Superior temporal gyrus (tissue), 1 donor: ENCODE measurements around the gene NWD2.
"Not testable (repeated sequence)": the region's sequence is repeated elsewhere in the genome, so short reads cannot be mapped to it uniquely, and the experiment has no call there.

Experiments
- DNase-seq: peaks from one replicate; pipeline ENCODE4 v3.0.0-alpha.2; 2016; ENCODE audit errors: extremely low spot score

The NWD2 gene

GRCh38 chr4:37467824-37468223 is 223.3 kb downstream of the NWD2 start:
- no peak for DNase-seq

DNA sequence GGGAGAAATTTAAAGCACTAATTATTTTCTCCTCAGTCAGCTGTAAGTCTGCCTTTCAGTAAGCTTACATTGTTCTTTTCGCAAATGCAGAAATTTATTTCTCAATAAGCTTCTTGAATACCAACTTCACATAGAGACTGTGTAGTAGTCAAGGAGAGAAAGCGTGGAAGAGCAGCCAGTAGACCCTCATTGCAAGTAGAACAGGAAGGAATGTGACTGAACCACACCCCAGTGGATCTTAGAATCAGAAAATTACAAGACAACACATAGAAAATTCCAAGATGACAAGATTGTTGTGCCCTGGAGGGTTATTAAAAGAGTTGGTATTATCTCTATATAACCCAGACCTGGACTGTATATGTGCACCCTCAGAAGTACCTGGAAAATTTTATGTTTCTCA is 224.7 kb downstream of the NWD2 start:
- DNase-seq = no peak

GRCh38 chr4:37470245-37470644 is 225.7 kb downstream of the NWD2 start:
- DNase-seq = no peak

DNA sequence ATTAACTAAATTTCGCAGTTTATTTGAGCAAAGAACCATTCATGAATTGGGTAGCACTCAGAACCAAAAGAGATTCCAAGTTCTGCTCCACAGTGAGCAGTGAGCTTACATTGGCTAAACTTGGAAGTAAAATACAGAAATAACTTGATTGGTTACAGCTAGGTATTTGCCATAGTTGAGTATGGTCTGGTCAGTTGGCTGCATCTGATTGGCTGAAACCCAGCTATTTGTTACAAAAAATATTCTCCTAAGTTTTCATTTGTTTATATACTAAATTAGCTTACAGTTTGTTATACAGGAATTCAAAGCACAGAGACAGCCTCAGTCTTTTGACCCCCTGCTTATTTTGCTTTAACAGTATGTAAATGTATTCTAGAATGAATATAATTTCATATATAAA is 226.6 kb downstream of the NWD2 start:
- no peak for DNase-seq

DNA sequence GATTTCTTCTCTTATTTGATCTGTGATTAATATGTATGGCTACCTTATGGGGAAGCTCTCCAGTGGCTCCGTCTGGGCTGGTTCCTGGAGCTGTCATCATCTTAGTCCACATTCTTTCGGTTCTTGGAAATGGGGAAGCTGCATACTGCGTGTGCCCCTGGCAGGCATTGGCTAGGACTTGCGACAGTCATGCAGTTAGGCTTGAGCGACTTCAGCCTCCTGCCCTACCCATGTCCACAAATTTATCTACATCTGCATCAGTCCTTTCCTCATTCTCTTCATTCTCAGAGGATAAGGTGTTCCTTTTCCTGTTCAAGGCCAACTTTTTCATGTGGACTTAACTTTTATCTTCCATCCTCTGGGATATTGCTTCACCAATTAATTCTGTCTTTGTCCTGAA is 227.4 kb downstream of the NWD2 start:
- no peak for DNase-seq

GRCh38 chr4:37473807-37474206 is 229.3 kb downstream of the NWD2 start:
- DNase-seq = no peak

DNA sequence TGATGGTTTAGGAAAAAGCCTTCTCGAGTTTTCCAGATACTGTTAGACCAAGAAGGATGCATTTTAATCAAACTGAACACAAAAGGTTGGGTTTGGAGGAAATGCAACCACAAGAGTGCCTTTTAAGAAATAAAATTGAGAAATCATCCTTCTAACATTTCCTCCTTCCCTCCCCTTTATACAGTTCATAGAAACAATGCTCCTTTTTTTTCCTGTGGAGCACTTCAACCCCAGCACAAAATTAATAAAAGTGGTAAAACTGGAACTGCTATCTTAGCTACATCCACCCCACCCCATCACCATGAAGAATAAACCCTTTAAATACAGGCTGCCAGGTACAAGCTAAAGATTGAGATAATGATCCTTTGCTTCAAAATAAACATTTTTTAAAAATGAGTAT is 230.5 kb downstream of the NWD2 start:
- no peak for DNase-seq

DNA sequence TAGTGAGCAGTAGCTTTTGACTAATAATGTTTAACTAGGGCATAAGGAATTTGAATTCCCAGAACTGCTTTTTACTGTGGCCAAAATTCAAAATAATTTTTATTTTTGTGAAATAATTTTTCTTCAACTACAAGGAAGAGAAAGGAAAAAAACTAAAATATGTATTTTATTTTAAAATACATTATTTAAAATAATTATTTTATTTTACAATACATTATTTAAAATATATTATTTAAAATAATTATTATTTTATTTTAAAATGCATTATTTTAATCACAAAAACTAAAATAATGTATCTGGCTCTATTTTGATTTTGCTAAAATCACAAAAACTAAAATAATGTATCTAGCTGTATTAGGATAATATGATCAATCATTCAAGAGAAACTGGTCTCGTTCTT is 231.2 kb downstream of the NWD2 start:
- DNase-seq = no peak

DNA sequence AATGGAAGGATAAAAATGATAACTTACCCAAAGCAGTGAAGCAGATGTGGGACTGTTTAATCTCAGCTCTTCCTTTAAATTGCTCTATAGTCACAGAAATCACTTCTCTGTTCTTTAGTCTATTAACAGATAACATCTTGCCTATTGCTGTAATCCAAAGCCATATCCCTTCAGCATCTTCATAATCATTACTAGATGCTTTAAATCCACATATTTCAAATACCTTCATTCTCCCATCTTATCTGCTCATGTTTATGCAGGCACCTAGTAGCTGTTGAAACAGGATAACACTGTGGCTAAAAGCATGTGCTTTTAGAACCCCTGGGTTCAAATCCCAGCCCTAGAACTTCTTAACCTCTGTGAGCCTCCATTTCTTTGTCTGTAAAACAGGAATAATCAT is 231.7 kb downstream of the NWD2 start:
- no peak for DNase-seq

GRCh38 chr4:37476691-37477090 is 232.1 kb downstream of the NWD2 start:
- DNase-seq = no peak

DNA sequence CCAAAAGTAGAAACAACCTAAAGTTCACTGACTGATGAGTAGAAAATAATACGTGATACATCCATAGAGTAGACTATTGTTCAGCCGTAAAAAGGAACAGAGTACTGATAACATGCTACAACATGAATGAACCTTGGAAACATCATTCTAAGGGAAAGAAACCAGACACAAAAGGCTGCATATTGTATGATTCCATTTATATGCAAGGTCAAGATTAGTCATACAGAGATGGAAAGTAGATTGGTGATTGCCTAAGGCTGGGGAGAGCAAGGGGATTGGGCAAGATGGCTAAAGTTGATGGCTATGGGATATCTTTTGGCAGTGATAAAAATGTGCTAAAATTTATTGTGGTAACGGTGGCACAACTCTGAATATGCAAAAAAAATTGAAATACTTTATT is 232.6 kb downstream of the NWD2 start:
- DNase-seq = no peak

- DNase-seq = no peak
These were observed 233.6 kb downstream of the NWD2 start for GRCh38 chr4:37478151-37478550.

- DNase-seq = no peak
These were observed 236.0 kb downstream of the NWD2 start for GRCh38 chr4:37480509-37480908.

DNA sequence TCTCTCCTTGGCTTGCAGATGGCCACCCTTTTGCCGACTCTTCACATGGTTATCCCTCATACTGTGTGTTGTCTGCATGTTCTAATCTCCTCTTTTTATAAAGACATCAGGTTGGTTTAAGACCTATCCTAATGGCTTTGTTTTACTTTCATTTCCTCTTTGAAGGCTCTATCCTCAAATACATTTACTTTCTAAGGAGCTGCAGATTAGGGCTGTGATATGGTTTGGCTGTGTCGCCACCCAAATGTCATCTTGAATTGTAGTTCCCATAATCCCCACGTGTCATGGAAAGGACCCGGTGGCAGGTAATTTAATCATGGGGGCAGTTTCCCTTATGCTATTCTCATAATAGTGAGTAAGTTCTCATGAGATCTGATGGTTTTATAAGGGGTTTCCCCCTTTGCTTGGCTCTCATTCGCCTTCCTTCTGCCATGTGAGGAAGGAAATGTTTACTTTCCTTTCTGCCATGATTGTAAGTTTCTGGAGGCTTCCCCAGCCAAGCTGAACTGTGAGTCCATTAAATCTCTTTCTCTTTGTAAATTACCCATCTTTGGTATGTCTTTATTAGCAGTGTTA is 237.1 kb downstream of the NWD2 start:
- no peak for DNase-seq

GRCh38 chr4:37482236-37482913 is 237.8 kb downstream of the NWD2 start:
- DNase-seq = no peak

DNA sequence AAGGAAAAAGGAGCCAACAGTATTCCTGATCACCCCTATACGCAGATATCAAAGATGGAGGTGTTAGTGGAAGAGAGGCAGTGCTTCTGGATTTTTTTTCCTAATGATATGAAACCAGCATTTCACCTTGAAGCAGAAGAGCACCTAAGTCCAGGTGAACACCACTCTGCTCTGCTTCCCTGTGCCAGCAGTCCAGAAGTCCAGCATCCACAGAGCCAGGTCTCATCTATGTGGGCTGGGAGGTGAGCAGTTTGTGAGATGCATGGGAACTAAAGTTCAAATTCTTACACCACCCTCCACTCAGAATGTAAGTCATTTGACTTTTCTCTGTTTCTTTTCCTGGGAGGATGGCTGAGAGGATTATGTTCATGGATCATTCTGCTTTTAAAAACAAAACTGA is 239.1 kb downstream of the NWD2 start:
- no peak for DNase-seq

DNA sequence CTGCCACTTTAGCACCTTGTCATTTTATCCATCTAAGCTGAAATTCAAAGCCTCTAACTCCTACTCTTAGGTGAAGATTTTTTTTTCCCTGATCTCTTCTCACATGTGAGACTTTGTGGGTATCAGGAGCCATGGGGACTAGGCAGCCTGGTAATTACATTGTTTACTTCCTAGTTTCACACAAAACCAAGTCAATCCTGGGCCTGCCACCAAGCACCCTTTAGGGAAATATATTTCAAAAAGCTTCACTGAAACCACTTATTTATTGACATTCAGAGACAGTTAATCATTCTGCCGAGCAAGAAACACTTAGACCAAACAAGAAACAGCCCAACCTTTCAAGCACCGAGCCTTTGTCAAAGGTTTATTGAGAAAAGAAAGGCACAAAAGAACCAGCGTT is 241.6 kb downstream of the NWD2 start:
- no peak for DNase-seq

- DNase-seq = no peak
These were observed 243.1 kb downstream of the NWD2 start for GRCh38 chr4:37487668-37488067.

GRCh38 chr4:37489697-37490096 is 245.2 kb downstream of the NWD2 start:
- DNase-seq = no peak

DNA sequence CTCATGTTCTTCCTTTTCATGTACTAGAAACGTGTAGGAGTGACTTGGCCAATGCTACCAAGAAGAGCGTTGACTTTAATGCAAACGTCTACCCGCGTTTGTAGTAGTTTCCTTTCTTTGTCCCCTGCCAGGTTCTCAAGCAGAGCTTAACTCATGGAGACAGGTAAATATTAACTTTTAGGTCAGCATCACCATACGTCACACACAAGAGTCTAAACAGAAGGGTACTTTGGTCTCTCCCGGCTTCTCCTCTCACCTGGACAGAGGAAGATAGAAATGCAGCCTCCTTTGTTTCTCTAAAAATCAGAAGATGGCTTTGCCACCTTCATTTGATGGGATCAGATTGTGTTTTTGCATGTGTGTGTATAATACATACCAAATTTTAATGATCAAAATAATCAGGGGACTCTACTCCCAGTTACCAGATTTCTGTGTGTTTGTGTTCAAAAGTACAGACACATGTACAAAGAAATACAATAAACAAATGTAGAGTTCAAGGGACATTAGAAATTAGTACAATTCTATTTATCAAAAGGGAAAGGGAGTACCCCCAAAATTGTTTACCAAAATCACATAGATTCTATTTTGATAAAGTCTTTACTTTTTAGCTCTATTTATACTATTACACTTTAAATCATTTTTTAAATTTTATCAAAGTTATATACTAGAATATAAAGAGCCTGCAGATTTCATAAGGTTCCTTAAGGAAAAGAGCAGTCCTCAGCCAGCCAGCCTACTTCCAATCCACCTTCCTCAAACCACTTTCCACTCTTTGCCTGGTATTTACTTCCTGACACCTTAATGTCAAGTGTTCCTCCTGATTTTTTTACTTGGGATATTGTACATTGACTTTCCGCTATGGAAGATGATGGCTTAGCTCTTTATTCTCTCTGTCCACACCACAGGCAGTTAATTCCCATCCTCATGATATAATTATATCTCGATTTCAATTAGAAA is 246.1 kb downstream of the NWD2 start:
- no peak for DNase-seq

- not testable (repeated sequence) for DNase-seq
These were observed 250.8 kb downstream of the NWD2 start for GRCh38 chr4:37495353-37495752.
